OCI-LY3 (cell line): Measurements from ENCODE around the gene FITM2.

Source experiments
- EZH2phosphoT487 ChIP-seq: fragments of 200-600 bp; shearing (Covaris generic); IDR thresholded peaks from 2 replicates; pipeline ENCODE4 v1.6.1; 2018; ENCODE audit warnings: antibody characterized with exemption, mixed run types, low read depth
- TF ChIP-seq, protein P1 (sequence below): fragments of 200-600, 300-600 bp; sonication (generic); IDR thresholded peaks from 2 replicates; pipeline ENCODE4 v1.5.1; 2014; ENCODE audit warnings: antibody characterized with exemption, low read length, low read depth

DNA sequence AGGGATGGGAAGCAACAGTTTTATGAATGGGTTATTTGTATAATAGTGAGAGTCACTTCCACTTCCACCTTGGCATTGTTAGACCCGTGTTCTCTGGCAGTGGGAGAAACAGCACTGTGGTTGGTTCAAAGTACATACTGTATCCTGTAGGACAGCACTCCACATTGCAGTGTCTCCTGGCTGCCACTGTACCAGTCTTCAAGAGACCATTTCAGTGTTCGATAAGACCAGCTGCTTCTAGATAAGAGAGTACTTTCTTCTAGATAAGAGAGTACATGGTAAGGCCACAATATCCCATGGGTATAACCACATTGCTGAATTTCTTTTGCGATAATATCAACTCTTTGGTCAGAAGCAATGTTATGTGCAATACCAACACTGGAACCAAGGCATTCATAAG lies 28.8 kb downstream of the FITM2 start:
- TF ChIP-seq, protein P1, sequence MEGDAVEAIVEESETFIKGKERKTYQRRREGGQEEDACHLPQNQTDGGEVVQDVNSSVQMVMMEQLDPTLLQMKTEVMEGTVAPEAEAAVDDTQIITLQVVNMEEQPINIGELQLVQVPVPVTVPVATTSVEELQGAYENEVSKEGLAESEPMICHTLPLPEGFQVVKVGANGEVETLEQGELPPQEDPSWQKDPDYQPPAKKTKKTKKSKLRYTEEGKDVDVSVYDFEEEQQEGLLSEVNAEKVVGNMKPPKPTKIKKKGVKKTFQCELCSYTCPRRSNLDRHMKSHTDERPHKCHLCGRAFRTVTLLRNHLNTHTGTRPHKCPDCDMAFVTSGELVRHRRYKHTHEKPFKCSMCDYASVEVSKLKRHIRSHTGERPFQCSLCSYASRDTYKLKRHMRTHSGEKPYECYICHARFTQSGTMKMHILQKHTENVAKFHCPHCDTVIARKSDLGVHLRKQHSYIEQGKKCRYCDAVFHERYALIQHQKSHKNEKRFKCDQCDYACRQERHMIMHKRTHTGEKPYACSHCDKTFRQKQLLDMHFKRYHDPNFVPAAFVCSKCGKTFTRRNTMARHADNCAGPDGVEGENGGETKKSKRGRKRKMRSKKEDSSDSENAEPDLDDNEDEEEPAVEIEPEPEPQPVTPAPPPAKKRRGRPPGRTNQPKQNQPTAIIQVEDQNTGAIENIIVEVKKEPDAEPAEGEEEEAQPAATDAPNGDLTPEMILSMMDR, result no peak
- TF ChIP-seq EZH2phosphoT487, result no peak
